ENCODE results near the gene NSMCE4A. TPM values are rescaled to one million over a fixed set of nuclear protein-coding genes. Genes with fewer than 3 reads are reported as not detected.

Gene NSMCE4A
- total and polyA plus RNA-seq, 9 of the 15 experiments (the other 6 are each of a cell fraction or from before 2014, with no cell fraction given) = 8.4 to 88.5 (median 46.4) TPM

DNA sequence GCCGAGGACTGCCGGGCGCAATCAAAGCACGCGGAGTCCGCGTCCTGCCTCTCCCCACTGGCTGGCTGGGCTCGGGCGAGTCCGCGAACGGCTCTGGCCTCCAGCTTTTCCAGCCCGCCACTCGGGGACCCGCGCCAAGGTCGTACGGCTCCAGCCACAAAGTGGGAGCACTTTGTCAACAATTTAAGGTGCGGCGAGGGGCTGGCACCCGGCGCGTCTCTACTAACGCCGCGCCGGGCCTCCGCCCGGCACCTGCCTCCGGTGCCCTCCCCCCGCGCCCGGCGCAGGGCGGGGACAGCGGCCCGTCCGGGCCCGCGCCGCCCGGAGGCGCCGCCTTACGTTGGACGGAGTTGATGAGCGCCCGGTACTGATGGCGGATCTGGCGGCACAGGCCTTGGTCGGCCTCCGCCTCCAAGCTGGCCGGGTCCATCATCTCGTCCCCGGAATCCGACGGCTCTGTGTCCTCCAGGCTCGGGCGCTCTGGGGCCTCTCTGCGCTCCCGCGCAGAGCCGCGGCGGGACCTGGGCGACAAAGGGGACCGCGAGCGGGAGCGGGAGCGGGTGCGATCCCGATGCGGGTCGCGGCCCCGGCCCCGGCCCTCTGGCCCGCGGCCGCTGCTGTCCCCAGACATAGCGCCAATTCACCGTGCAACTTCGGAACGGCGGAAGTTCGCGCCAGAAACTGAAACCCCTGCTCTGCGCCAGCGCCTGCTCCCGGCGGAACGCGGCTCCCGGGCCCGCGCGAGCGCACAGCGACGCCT lies at the start of gene NSMCE4A (continued):
- TF ChIP-seq ZBTB40 (IDR thresholded peaks at IDR 0.05) = peak; percentile 66
- no peak for TF ChIP-seq ZBTB40 (CRISPR knock-in tag; IDR thresholded peaks at IDR 0.05)
- TF ChIP-seq ZNF561 (CRISPR knock-in tag; conservative IDR thresholded peaks at IDR 0.05) = no peak
- no peak for TF ChIP-seq ZNF436 (CRISPR knock-in tag; IDR thresholded peaks at IDR 0.05)
- peak; percentile 56; the same call in 1 of the 2 replicates for TF ChIP-seq CTBP1 (IDR thresholded peaks at IDR 0.05; ENCODE audit: borderline replicate concordance)
- TF ChIP-seq RBM39 (optimal IDR thresholded peaks at IDR 0.05; ENCODE audit: low read depth, low read length) = no peak
- no peak for TF ChIP-seq NELFE (IDR thresholded peaks at IDR 0.05; ENCODE audit: insufficient read depth, insufficient read length)
- TF ChIP-seq, protein P1, sequence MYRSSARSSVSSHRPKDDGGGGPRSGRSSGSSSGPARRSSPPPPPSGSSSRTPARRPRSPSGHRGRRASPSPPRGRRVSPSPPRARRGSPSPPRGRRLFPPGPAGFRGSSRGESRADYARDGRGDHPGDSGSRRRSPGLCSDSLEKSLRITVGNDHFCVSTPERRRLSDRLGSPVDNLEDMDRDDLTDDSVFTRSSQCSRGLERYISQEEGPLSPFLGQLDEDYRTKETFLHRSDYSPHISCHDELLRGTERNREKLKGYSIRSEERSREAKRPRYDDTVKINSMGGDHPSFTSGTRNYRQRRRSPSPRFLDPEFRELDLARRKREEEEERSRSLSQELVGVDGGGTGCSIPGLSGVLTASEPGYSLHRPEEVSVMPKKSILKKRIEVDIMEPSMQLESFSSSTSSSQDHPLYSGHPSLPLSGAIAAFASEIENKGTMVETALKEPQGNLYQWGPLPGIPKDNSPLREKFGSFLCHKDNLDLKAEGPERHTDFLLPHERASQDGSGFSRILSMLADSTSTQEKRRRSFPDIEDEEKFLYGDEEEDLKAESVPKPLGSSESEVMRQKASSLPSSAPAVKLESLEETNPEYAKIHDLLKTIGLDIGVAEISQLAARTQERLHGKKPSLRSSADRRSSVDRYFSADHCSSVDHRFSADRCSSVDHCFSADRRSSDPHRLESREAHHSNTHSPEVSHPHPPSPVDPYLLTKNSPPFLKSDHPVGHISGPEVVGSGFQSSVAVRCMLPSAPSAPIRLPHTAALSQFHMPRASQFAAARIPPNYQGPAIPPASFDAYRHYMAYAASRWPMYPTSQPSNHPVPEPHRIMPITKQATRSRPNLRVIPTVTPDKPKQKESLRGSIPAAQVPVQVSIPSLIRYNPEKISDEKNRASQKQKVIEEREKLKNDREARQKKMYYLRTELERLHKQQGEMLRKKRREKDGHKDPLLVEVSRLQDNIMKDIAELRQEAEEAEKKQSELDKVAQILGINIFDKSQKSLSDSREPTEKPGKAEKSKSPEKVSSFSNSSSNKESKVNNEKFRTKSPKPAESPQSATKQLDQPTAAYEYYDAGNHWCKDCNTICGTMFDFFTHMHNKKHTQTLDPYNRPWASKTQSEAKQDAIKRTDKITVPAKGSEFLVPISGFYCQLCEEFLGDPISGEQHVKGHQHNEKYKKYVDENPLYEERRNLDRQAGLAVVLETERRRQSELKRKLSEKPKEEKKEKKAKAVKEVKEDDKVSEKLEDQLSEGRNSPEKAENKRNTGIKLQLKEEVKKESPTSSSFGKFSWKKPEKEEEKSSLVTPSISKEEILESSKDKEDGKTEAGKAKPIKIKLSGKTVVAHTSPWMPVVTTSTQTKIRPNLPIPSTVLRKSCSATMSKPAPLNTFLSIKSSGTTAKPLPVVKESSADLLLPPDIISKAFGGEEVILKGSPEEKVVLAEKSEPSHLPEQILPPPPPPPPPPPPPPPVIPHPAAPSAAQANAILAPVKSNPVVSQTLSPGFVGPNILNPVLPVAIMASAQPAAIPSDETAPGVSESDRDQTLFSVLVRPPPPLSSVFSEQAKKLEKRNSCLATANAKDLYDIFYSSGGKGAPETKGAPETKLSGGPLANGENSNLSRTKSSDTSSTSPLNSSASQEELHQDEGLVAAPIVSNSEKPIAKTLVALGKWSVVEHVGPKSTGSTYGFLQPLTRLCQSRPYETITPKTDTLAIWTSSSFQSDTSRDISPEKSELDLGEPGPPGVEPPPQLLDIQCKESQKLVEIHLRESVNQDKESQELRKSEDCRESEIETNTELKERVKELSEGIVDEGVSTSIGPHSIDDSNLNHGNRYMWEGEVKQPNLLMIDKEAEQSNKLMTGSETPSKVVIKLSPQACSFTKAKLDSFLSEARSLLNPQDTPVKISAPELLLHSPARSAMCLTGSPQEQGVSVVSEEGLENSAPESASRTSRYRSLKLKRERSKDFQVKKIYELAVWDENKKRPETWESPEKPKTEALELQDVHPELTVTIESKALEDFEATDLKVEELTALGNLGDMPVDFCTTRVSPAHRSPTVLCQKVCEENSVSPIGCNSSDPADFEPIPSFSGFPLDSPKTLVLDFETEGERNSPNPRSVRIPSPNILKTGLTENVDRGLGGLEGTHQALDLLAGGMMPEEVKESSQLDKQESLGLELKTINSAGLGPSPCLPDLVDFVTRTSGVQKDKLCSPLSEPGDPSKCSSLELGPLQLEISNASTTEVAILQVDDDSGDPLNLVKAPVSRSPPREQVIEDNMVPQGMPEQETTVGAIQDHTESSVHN (IDR thresholded peaks at IDR 0.05; ENCODE audit: borderline replicate concordance in 1 of 2, low read depth in 1 of 2) = no peak
- TF ChIP-seq ZNF354B (CRISPR knock-in tag; IDR thresholded peaks at IDR 0.05) = no peak
- no peak for TF ChIP-seq ZSCAN29 (IDR thresholded peaks at IDR 0.05)
- no peak for TF ChIP-seq NFE2L1 (tag; IDR thresholded peaks at IDR 0.05; ENCODE audit: borderline replicate concordance, low read depth)

Measured in K562 (cell line).